Mesenteric fat pad (tissue), 1 donor: ENCODE data around the gene WWC2. TPM values are rescaled to one million over a fixed set of nuclear protein-coding genes. Genes with fewer than 3 reads are reported as not detected.

Experiments
- DNase-seq: peaks from one replicate; pipeline ENCODE4 v3.0.0-alpha.2; 2020; ENCODE audit warnings: low spot score
- total RNA-seq: library from RNA; stranded (reverse); fragmentation: NEBNext Ultra II Directional; extraction: Animal tissue kit (Norgen Biotek cat#: 25700); gene quantifications from one replicate; pipeline ENCODE4 v1.2.1, GENCODE V29; 2021
- donor health status: DM: yes; HTN: yes; CAD: no.

WWC2 gene
- total RNA-seq, 1 donor from 2014 or later: 37.6 TPM

GRCh38 chr4:183255487-183255886 lies 156.4 kb downstream of the WWC2 start:
- DNase-seq: no peak

- no peak for DNase-seq
Observed at GRCh38 chr4:183256343-183256742, 157.3 kb downstream of the WWC2 start.

DNA sequence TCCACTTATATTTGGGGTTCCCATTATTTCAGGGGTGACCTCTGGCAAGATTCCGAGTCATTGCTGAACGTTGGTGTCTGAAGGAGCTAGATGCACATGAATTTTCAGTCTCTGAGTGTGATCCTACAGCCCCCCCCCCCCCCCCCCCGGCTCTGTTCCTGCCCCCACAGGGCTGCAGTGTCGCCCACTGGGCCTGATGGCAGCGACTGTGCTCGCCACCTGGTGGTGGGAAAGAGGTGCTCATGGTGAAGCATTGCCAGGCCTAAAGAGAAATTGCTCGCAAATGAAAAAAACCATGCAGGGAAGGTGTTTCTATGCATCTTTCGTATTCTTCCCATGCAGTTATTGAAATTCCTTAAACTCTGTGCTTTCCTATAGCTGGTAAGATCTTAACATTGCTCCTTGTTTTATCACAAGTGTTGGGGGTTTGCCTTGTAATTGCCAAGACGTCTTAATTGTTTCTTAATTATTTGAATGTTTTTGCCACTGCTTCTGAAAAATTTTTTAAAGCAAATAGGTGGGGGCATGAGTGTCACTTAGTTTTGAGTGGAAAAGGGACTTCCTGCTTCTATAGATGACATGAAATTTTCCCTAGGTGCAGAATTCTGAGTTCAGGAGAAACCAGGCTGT lies 157.8 kb downstream of the WWC2 start:
- DNase-seq: no peak

- no peak for DNase-seq
Observed at GRCh38 chr4:183257808-183258207, 158.8 kb downstream of the WWC2 start.

- no peak for DNase-seq
Observed at GRCh38 chr4:183260491-183261151, 161.6 kb downstream of the WWC2 start.

DNA sequence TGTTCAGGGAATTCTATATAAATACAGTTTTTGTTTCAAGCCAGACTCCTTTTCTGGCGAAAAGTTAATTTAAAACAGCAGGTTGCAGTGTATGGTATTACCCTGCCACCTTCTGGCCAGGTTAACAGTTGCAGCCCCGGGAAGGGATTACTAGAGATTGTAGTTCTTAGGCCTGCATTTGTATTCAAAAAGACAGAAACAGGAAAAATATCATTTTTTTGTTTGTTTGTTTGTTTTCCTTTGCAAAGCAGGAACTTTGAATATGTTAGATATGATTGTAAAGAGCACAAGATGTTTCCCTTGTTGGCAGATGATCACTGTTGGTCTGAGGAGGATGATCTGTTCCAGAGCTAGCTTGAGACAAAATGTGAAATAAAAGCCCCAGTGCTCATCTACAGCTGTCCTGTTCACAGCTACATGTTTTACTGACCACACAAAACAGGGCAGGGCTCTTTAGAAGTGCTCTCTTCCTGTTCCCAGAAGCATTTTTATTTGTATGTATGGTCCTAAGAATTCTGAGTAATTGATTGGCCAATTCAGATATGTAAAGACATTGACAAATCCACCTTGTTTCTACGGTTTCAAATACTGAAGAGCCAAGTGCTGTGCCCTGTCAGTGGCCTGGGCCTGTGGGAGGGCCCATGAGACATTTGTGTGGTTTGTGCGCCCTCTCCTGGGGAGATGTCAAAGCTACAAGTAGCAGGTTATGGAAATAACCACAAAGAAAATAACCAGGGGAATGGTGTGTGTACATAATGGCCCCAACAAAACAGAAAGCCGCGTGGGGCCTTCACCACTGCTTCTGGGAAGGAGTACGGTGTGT lies 163.1 kb downstream of the WWC2 start:
- no peak for DNase-seq

DNA sequence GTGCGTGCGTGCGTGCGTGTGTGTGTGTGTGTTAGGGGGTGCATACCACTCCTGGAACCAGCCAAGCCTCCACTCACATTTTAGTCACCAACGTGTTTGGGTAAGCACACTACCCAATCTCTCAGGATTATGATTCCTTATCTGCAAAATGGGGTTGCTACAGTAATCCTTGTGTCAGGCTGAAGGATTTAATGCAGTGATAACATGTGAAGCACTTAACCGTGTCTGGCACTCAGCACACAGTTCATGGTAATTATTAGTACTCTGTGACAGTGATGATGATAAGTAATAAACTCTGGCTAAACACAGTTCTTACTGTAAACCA lies 163.7 kb downstream of the WWC2 start:
- DNase-seq: no peak

DNA sequence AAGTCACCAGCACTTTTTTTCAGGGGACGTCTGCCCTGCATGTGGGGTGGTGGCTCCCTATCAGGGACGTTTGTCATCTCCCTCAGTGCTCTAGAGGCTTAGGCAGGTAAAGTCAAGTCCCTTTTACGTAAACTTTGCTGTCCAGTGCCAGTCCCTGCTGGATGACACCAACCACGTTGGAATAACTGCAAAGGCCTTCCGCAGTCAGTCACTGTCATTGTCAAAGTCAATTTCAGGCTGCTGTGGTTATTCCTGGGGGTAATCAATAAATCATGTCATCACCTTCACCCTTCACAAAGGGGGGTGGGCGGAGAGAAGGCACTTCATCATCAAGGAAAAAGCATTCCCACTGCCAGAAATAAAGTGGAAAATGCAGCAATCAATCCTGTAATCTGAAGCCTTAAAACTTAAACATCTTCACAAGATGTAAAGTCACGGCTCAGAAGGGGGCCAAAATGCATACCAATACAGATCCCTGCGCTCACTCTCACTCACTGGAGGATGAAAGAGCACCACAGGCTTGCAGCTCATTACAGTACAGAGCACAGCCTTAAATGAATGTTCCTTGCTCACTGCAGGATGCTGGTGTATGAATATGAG lies 164.8 kb downstream of the WWC2 start:
- no peak for DNase-seq

GRCh38 chr4:183264614-183265013 lies 165.6 kb downstream of the WWC2 start:
- no peak for DNase-seq

GRCh38 chr4:183266371-183266770 lies 167.3 kb downstream of the WWC2 start:
- no peak for DNase-seq

GRCh38 chr4:183268556-183268955 lies 169.5 kb downstream of the WWC2 start:
- DNase-seq: no peak

DNA sequence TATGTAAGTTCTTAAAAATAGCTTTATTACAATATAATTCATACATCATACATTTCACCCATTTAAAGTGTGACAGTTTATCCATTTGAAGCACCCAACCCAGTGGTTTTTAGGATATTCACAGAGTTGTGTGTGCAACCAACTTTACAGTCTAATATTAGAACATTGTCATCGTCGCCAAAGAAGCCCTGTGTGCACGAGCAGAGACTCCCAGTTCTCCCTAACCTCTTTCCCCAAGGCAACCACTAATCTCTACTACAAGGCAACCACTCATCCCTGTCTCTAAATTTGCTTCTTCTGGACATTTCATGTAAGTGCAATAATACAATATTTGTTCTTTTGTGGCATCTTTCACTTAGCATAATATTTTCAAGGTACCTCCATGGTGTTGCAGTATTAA lies 173.3 kb downstream of the WWC2 start:
- DNase-seq: no peak

DNA sequence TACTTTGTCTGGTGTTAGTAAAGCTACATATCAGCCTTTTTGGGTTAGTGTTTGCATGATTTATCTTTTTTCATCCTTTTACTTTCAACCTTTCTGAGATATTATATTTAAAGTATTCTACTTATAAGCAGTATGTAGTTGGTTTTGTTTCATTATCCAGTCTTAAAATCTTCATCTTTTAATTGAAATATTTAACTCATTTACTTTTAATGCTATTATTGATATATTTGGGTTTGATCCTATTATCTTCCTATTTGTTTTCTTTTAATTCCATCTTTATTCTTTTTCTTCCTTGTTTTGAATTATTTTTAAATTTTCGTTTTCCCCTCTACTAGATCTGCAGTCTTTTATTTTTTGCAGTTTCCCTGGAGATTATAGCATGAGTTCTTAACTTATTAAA lies 177.0 kb downstream of the WWC2 start:
- no peak for DNase-seq

DNA sequence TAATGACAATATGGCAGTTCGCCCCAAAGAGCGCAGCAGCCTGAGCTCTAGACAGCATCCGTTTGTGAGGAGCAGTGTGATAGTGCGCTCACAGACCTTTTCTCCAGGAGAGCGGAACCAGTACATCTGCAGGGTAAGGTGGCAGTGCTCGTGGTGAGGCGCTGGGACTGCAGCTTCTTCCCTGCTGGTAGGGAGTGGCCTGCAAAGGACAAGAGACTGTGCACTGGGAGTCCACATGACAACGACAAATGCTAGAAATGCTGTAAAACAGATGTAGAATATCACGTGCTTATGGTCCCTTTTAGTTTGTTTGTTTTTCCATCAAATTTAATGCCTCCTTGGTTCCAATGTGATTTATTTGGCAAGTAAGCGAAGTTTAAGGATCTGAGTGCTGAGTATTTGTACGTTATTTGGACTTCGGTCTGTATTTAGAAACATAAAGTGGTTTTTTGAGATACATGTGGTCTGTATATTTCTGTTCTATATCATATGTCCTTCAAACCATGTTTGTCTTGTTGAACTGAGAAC lies 185.3 kb downstream of the WWC2 start:
- no peak for DNase-seq

- DNase-seq: no peak
Observed at GRCh38 chr4:183284965-183285364, 185.9 kb downstream of the WWC2 start.

DNA sequence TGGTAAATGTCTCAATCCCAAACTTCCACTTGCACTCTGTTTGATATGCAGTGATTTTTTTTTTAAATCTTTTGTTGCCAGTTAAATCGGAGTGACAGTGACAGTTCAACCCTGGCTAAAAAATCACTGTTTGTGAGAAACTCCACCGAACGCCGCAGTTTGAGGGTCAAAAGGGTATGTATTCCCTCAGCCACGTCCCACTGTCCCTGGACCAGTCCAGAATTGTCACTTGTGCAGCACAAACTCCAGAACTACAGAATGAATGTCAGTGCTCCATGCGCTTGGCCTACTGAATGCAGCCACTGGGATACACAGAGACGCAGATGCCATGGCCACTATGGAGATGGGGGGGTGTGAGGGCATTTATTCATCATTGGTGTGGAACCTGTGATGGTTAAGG lies 186.8 kb downstream of the WWC2 start:
- DNase-seq: no peak

GRCh38 chr4:183286590-183287308 lies 187.7 kb downstream of the WWC2 start:
- no peak for DNase-seq

- no peak for DNase-seq
Observed at GRCh38 chr4:183287309-183287659, 188.2 kb downstream of the WWC2 start.

DNA sequence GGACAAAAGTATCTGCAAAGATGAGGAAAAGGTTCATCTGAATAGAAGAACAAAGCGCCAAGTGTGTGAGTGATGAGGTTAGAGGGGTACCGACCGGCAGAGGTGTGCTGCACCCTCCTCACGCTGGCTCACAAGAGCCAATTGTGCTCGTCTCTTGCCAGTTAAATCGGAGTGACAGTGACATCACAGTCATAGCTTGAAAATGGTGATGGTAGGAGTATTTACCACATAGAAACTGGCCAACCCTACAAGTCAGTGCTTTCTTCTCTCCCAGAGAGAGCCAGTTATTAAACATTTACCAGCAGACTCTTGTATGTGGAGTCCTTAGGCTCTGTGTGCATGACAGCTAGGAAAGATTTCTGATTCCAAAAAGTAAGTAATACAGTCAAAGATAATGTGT lies 188.6 kb downstream of the WWC2 start:
- no peak for DNase-seq

DNA sequence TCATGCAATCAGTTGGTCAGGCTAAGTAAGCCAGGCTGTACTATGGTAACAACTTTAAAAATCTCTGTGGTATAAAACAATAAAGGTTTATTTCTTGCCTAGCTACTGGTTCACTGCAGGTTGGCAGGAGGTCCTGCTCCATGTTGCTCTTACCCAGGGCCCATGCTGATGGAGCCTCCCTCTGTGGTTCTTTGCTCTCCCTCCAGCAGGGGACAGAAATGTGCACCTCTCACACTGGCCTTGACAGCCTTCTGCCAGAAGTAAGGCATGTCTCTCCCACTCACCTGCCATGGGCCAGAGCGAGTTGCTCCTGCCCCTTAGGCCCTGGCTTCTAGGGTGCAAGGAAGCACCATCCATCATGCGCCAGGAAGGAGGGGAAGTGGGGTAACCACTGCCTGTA lies 189.9 kb downstream of the WWC2 start:
- DNase-seq: no peak

DNA sequence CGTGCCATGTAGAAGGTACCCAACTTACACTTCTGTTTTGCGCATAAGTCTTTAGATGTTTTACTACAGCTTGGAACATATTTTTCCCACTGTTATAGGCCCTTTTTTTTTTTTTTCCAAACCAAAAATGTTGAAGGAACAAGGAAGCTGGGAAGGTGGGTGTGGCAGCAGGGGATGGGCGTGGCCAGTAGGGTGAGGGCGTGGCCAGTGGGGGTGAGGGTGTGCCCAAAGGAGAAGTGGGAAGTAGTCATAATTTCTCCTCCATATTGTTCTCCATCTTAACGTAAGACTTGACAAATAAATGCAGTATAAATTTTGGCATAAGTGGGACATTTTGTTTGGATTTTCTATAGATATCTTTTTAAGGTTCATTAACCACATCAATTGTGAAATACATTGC lies 190.6 kb downstream of the WWC2 start:
- no peak for DNase-seq
